Skeletal muscle satellite cell (primary cell): ENCODE results near the gene PLXND1.

Experiments used
- H3K27me3 ChIP-seq: 2 replicates; pipeline ENCODE4 v1.7.0; 2013; ENCODE audit warnings: low read length; ENCODE audit not compliant: control insufficient read depth, insufficient read depth
- H3K36me3 ChIP-seq: 2 replicates; pipeline ENCODE4 v1.7.0; 2013; ENCODE audit warnings: mild to moderate bottlenecking, control low read depth, low read length; ENCODE audit not compliant: insufficient read depth
- H3K4me1 ChIP-seq: 2 replicates; pipeline ENCODE4 v1.7.0; 2013; ENCODE audit warnings: low read length; ENCODE audit not compliant: control insufficient read depth, insufficient read depth
- H3K4me2 ChIP-seq: 2 replicates; pipeline ENCODE4 v1.7.0; 2013; ENCODE audit warnings: mild to moderate bottlenecking, low read length
- H3K4me3 ChIP-seq: 2 replicates; pipeline ENCODE4 v1.7.0; 2013; ENCODE audit warnings: low read length
- H3K9ac ChIP-seq: 2 replicates; pipeline ENCODE4 v1.7.0; 2013; ENCODE audit warnings: mild to moderate bottlenecking, low read depth, low read length, moderate library complexity
- H3K9me3 ChIP-seq: replicated peaks from 2 replicates; pipeline ENCODE4 v1.7.0; 2013; ENCODE audit warnings: mild to moderate bottlenecking, control low read depth, low read length

The PLXND1 gene

DNA sequence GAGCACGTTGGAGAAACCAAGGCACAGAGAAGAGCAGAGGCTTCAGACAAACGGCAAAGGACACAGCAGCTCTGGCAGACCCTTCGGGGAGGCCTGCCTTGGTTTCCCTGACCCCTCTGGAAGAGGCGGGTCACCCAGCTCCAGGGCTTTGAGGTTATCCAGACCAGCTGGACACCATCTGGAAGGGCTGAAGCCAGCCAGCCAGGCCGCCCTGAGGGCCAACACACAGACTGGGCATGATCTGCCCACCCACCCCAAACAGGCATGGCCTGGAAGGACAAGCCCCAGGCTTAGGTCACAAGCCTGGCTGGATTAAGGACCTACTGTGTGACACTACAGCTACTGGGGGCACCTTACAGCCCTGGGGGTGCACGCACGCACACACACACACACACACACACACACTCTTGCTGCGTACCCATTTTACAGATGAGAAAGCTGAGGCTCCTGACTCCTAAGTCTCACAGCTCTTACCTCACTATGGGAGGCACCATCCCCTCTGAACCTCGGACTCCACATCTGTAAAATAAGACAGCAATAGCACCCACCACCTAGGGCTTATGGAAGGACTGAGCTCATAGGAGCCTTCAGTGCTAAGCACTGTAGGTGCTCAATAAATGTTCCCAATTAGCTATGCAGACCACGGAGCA is 10.8 kb downstream of the PLXND1 start:
- Histone ChIP-seq H3K9me3 (no peaks in the 10 kb centered on the region), H3K4me2 (peak overlapping the region; percentile 75), H3K4me3 (no peak overlapping the region), H3K9ac (peak overlapping the region; percentile 77), H3K27me3 (no peaks in the 10 kb centered on the region), H3K36me3 (no peaks in the 10 kb centered on the region), H3K4me1 (peaks cover 90% of the 10 kb centered on the region)

DNA sequence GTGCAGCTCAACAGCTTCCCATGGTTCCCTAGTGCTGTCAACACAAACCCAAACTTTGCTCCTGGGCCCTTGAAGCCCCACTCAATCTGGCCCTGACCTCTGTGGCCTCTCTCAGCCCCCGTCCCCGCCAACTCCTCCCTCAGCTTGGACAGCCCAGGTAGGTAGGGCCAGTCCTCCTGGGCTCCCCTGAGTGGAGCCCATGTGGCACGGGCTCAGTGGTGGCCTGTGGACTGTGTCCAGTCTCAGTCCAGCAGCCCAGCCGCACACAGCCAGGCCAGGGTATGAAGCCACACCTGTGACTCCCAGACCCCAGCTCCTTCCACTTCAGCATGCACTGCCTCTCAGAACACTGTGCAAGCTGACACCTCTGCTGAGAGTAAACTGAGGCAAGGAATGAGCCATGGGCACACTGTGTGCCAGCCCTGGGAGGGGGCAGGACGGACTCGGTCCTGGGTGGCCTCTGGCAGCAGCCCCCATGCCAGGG is 11.5 kb downstream of the PLXND1 start:
- H3K4me1 ChIP-seq, result peaks cover 85% of the 10 kb centered on the region
- H3K36me3 ChIP-seq, result no peaks in the 10 kb centered on the region
- H3K27me3 ChIP-seq, result no peaks in the 10 kb centered on the region
- peak overlapping the region; percentile 77 for H3K9ac ChIP-seq
- H3K4me3 ChIP-seq, result no peak overlapping the region
- H3K9me3 ChIP-seq, result no peaks in the 10 kb centered on the region
- no peak overlapping the region for H3K4me2 ChIP-seq

DNA sequence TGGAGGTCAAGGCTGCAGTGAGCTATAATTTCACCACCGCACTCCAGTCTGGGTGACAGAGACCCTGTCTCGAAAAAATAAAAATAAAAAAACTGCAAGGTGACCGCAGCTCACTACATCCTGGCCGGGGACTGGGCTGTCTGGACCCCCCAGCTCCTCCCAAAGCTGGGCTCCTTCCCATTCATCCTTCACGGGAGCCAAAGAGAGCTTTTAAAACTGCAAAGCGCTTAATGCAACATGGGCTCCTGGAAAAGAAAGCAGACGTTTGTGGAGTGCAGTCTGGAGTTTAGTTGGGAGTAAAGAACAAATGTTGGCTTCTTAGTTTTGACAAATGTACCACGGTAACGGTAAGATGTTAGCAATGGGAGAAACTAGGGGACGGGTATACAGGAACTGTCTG is 12.1 kb downstream of the PLXND1 start:
- H3K27me3 ChIP-seq, result no peaks in the 10 kb centered on the region

DNA sequence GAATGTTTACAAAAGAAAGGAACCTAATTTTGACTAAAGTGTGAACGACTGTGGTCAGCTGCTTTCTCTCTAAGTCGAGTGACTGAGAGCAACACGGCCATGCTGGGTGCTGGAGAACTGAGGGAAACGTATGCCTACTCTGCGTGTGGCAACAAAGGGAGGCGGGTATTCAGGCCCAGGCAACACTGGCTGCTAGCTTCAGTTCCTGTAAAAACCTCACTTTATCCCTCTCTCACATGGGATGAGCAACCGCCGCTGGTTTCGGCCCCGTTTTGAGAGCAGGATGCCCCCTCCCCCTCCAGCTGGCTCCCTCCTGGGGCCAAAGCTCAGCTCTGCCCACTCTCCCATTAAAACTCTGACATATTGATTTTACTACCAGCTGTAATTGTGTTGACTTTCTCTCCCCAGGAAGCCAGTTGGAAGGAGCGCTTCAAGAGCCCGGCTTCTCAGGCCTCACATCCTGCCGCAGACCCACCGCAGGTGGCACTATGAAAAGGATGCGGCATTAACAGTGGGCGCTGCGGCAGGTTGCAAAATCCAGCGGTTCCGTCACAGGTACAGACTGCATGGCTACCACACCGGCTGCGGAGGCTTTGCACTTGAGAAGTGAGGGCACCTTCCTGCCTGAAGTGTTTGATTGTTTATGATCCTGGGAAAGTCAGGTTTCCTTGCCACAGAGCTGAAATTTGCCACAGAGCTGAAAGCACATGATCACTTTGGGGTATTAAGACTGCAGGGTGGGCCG is 12.7 kb downstream of the PLXND1 start:
- Histone ChIP-seq H3K27me3 (no peaks in the 10 kb centered on the region), H3K4me1 (peaks cover 73% of the 10 kb centered on the region), H3K4me2 (peak overlapping the region; percentile 41), H3K4me3 (no peak overlapping the region), H3K36me3 (no peaks in the 10 kb centered on the region), H3K9ac (peak overlapping the region; percentile 25), H3K9me3 (no peaks in the 10 kb centered on the region)

More for the DNA sequence above, 12.1 kb downstream of the PLXND1 start:
- Histone ChIP-seq H3K9ac (peak overlapping the region; percentile 25), H3K4me2 (peak overlapping the region; percentile 29), H3K36me3 (no peaks in the 10 kb centered on the region), H3K9me3 (no peaks in the 10 kb centered on the region), H3K4me1 (peaks cover 79% of the 10 kb centered on the region), H3K4me3 (no peak overlapping the region)

DNA sequence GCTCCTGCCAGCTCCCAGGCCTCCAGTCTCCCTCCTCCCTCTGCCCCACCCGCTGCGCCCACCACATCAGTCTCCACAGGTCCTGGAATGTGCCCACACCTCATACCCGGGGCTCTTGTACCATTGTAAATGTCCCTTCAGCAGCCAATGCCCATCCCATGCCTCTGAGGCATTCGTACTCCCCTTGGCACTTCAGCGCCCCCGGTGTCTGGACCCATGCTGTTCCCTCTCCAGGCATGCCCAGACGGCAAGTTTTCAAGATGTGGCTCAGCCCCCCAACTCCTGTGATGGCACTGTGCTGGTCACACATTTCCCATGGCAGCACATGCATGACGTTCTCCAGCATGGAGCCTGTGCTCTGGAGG is 13.3 kb downstream of the PLXND1 start:
- Histone ChIP-seq H3K36me3 (no peaks in the 10 kb centered on the region), H3K4me3 (no peak overlapping the region), H3K4me1 (peaks cover 67% of the 10 kb centered on the region), H3K9ac (peak overlapping the region; percentile 25), H3K9me3 (no peaks in the 10 kb centered on the region), H3K27me3 (no peaks in the 10 kb centered on the region), H3K4me2 (peak overlapping the region; percentile 41)

DNA sequence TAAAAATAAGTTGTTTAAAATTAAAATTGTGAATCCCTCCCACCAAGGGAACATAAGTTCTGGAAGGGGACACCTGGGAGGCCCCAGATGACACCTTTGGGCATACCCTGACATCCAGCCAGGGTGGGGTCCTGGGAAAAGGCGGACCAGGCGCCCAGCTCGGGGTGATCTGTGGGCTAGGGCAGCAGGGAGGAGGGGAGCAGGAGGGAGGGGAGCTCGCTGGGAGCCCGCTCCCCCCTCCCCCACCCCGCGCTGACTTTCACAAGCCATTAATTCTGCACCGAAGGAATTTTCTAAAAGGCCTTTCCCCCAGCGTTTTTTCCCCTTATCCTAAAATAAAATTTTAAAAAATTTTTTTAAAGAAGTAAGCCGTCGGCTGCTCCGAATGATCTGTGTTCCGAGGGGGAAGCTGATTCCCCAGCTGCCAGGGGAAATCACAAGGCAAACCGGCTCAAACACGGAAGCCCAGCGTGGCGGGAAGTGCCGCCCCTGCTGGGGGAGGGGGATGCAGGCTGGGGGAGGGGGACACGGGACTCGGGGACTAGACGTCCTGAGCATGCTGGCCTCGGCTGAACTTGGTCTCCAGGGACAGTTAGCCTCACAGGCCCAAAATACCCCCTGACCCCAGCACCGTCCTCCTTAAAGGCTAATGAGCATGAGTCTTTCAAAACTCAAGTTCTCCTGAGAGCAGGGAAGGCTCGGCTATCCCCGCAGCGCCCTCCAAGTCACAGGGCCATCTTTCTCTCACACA is 13.9 kb downstream of the PLXND1 start:
- H3K4me2 ChIP-seq, result peak overlapping the region; percentile 41
- no peaks in the 10 kb centered on the region for H3K9me3 ChIP-seq
- peaks cover 61% of the 10 kb centered on the region for H3K4me1 ChIP-seq
- H3K9ac ChIP-seq, result peak overlapping the region; percentile 25
- no peaks in the 10 kb centered on the region for H3K27me3 ChIP-seq
- no peaks in the 10 kb centered on the region for H3K36me3 ChIP-seq
- no peak overlapping the region for H3K4me3 ChIP-seq

DNA sequence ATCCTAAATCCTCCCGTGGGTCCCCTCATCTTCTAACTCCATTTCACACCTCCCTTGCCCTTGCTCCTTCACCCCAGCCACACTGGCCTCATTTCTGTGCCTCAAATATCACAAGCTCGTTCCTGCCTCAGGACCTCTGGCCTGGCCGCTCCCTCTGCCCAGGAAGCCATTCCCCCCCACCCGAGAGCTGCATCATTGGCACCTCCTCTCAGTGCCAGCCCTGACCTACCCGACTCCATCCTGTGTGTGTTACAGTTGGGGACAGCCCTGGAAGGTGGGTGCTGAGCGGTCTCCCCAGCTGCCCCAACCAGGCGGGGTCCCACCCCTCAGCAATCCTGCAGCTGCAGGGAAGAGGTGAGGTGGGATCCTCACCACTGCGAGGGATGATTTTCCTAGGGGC is 14.5 kb downstream of the PLXND1 start:
- peak overlapping the region; percentile 25 for H3K9ac ChIP-seq
- H3K4me2 ChIP-seq, result no peak overlapping the region
- no peaks in the 10 kb centered on the region for H3K27me3 ChIP-seq
- H3K4me3 ChIP-seq, result no peak overlapping the region
- H3K9me3 ChIP-seq, result no peaks in the 10 kb centered on the region
- H3K4me1 ChIP-seq, result peaks cover 55% of the 10 kb centered on the region
- no peaks in the 10 kb centered on the region for H3K36me3 ChIP-seq

DNA sequence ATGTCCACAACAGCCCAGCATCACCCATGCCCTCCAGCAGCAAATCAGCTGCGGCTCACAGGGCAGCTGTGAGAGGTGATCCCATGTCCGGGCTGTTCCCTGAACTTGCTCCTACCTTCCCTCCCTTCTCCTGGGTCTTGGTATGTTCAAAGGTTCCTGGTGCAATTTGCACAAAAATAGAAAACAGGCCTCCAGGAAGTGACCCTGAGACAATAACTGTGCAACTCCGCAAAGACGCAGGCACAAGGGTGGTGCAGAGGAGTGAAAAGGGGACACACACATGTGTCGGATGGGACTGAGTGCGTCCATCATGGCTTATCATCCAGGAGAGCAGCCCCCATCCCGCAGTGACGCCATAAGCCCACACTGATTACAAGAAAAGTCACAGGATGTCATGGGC is 16.3 kb downstream of the PLXND1 start:
- peaks cover 16% of the 10 kb centered on the region for H3K36me3 ChIP-seq
- H3K4me1 ChIP-seq, result peaks cover 37% of the 10 kb centered on the region
- no peak overlapping the region for H3K9ac ChIP-seq
- no peak overlapping the region for H3K4me3 ChIP-seq
- no peaks in the 10 kb centered on the region for H3K9me3 ChIP-seq
- no peak overlapping the region for H3K4me2 ChIP-seq
- H3K27me3 ChIP-seq, result no peaks in the 10 kb centered on the region

DNA sequence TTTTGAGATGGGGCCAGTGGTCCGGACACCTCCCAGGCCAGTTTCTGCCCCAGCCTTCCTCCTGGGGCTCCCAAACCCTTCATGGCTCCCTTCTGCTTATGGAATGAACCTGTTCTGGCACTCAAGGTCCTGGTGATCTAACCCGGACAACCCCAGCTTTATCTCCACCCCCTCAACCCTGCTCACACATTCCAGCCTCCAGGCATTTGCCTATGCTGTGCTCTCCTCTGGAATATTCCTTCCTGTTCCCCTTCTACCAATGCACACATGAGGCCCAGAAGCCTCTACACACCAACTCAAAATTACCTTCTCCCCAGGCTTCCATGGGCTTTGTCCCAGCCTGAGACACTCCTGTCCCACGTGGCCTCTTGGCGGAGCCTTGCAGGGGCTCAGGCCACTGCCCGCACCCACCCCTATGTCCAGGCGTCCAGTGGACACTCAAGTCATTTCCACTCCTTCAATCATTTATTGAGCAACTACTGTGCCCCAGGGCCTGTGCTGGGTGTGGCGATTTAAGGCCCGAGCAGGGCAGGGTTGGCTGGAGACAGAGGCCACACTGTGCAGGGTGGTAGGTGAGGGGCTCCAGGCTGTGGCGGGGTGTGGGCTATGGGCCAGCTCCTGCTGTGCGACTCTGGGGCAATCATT is 18.8 kb downstream of the PLXND1 start:
- Histone ChIP-seq H3K36me3 (peaks cover 34% of the 10 kb centered on the region), H3K4me3 (no peak overlapping the region), H3K9ac (no peak overlapping the region)

DNA sequence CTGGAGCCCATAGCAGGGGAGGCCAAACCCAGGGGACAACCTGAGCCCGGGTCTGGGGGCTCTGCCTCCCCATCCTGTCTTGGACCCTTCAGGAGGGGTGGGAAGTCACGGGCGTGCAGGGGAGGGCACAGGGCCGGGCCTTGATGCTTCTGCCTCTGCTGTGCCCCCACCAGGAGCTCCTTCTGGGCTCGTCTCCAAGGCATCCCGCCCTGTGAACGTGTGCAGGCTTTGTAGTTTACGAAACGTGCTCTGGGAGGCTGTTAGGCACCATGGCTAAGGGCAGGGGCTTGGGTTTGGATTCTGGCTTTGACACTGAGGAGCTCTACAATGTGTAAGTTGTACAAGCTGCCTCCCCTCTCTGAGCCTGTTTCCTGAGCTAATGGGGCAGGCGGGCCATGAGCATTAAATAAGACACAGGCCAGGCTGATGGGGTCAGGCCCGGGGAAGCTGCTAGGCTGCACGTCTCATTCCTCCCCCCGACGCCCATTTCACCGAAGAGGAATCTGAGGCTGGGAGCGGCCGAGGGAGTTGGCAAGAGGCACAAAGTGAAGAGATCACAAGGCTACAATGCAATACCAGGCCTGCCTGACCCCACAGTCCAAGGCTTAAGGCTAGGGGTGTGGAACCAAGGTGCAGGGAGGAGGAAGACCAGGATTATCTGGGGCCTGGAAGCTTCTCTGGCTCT is 19.6 kb downstream of the PLXND1 start:
- Histone ChIP-seq H3K4me3 (no peak overlapping the region), H3K27me3 (no peaks in the 10 kb centered on the region), H3K4me1 (peaks cover 4% of the 10 kb centered on the region), H3K4me2 (no peak overlapping the region), H3K36me3 (peaks cover 39% of the 10 kb centered on the region), H3K9me3 (no peaks in the 10 kb centered on the region), H3K9ac (no peak overlapping the region)

More for the DNA sequence above, 18.8 kb downstream of the PLXND1 start:
- H3K4me1 ChIP-seq, result peaks cover 12% of the 10 kb centered on the region
- no peaks in the 10 kb centered on the region for H3K27me3 ChIP-seq
- no peaks in the 10 kb centered on the region for H3K9me3 ChIP-seq
- no peak overlapping the region for H3K4me2 ChIP-seq
